Measurements from ENCODE around the gene GPR15LG. TPM values are rescaled to one million over a fixed set of nuclear protein-coding genes. Genes with fewer than 3 reads are reported as not detected.

GPR15LG gene
- total and polyA plus RNA-seq, 2 donors (not counting 3 experiments of a cell fraction or from before 2014, with no cell fraction given) = not detected

GRCh38 chr10:84205049-84205852 lies 31.6 kb downstream of the GPR15LG start:
- Histone ChIP-seq H4K20me1 (replicated peaks; ENCODE audit: control insufficient read depth, extremely low read depth, insufficient read depth, low read length) (no peaks in the 10 kb centered on the region), H3K79me2 (ENCODE audit: control insufficient read depth, insufficient read depth, low read length) (no peaks in the 10 kb centered on the region), H3K9me1 (replicated peaks; ENCODE audit: control insufficient read depth, extremely low read depth, insufficient read depth, low read length) (no peaks in the 10 kb centered on the region), H3K9ac (replicated peaks; ENCODE audit: extremely low read depth, insufficient read depth, low read length) (no peak overlapping the region), H2AFZ (ENCODE audit: low read depth, low read length) (no peak overlapping the region), H3K4me2 (ENCODE audit: insufficient read depth, low read length) (no peak overlapping the region), H3K27me3 (ENCODE audit: control insufficient read depth in 2 of 2, insufficient read depth in 2 of 2, low read length in 2 of 2) (no peaks in the 10 kb centered on the region), H3K36me3 (ENCODE audit: control insufficient read depth in 2 of 2, extremely low read depth in 1 of 2, insufficient read depth in 2 of 2, low read length in 2 of 2) (no peaks in the 10 kb centered on the region), H3K9me3 (replicated peaks; ENCODE audit: control insufficient read depth, insufficient read depth, low read length) (no peaks in the 10 kb centered on the region), H3K4me3 (replicated peaks in 1 of 3; ENCODE audit: insufficient read depth in 1 of 3, low read depth in 1 of 3, low read length in 3 of 3) (no peak overlapping the region), H3K27ac (ENCODE audit: insufficient read depth, low read depth, low read length) (no peak overlapping the region), H3K4me1 (ENCODE audit: control insufficient read depth, extremely low read depth, insufficient read depth, low read length) (no peaks in the 10 kb centered on the region)
- intact Hi-C loops (cut with micrococcal nuclease) (loop anchor here (2.0 kb wide), 2 partner anchors 58 to 78 kb away; no protein-coding TSS in a partner anchor), dilution Hi-C loops (cut with MboI; ENCODE audit: extremely low pct_ligation_motif_present, low sequenced_read_pairs) (no loop called here)
- TF ChIP-seq MYC (IDR thresholded peaks at IDR 0.05; ENCODE audit: low read depth, low read length) = no peak
- no peak for TF ChIP-seq EZH2 (IDR thresholded peaks at IDR 0.05; ENCODE audit: borderline replicate concordance, low read depth, low read length, severe bottlenecking)
- TF ChIP-seq CTCF (IDR thresholded peaks at IDR 0.05; ENCODE audit: extremely low read depth in 1 of 2, insufficient read depth in 1 of 2, low read depth in 1 of 2, low read length in 2 of 2) = peak; percentile 71 to 83
- no peak for TF ChIP-seq POLR2AphosphoS5 (IDR thresholded peaks at IDR 0.05; ENCODE audit: insufficient read depth, low read depth, low read length)
- DNase-seq (ENCODE audit: low read depth, low spot score) = peak; percentile 39
- POLR2A ChIA-PET = no interaction called here
- BruUV-seq (replicated peaks) = no TSS peak
- peak; percentile 78 for FAIRE-seq
- CTCF ChIA-PET = interaction anchor here (1.1 kb wide), 1 partner anchor 36 kb away, joined by 3 read pairs; no protein-coding TSS in a partner anchor

Measured in endothelial cell of umbilical vein (primary cell).